T-helper 17 cell (primary cell): ENCODE data around the gene GOLGA3. TPM values are rescaled to one million over a fixed set of nuclear protein-coding genes. Genes with fewer than 3 reads are reported as not detected.

Source experiments
- ATAC-seq: fragments of 150-1000 bp; cut with Tn5 transposase; 2 replicates; pipeline ENCODE4 v1.10.0; 2021; ENCODE audit warnings: mild to moderate bottlenecking, moderate library complexity
- DNase-seq, 3 donors: peaks; one replicate each; pipeline versions ENCODE4 v3.0.0 to v3.0.0-alpha.2; 2020 to 2021
- H3K9me3 ChIP-seq: one replicate; pipeline ENCODE4 v1.7.0; 2013; ENCODE audit warnings: low read length, mild to moderate bottlenecking; ENCODE audit not compliant: control insufficient read depth, poor library complexity, severe bottlenecking
- H3K27ac Mint-ChIP-seq: one replicate; pipeline ENCODE4 v1.8.0; 2022; ENCODE audit warnings: mild to moderate bottlenecking, moderate library complexity, mixed read lengths
- H3K27me3 Mint-ChIP-seq: one replicate; pipeline ENCODE4 v1.8.0; 2022; ENCODE audit warnings: mixed read lengths
- H3K36me3 Mint-ChIP-seq: one replicate; pipeline ENCODE4 v1.8.0; 2022; ENCODE audit warnings: low read depth, mixed read lengths
- H3K4me1 Mint-ChIP-seq: one replicate; pipeline ENCODE4 v1.8.0; 2022; ENCODE audit warnings: mild to moderate bottlenecking, mixed read lengths
- H3K4me3 Mint-ChIP-seq: one replicate; pipeline ENCODE4 v1.8.0; 2022; ENCODE audit warnings: mild to moderate bottlenecking, moderate library complexity, mixed read lengths
- total RNA-seq, 4 donors: library from RNA in 2 of 4; stranded (reverse) in 2 of 4; gene quantifications; one replicate each; pipeline ENCODE4 v1.2.3 and lab custom pipeline; 2022 to 2026

The GOLGA3 gene
- total RNA-seq, 2 donors from 2014 or later, result 44.0 to 45.4 TPM

DNA sequence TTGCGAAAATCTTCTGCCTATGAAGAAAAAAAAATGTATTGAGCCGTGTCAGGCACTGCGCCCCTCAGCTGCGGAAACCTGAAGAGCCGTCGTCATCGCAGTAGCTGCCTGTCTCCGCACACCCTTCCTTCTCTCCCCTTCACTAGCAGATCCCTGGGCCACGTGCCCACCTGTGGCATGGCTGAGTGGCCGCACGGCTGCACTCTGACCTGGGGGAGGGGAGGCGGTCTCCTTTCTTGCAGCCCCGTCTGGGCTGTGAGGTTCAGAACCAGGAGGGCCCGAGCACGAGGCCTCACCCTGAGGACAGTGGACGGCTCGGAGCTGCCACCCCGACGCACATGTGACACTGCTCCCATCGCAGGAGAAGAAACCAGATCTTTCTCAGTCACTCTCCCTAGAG is 93.2 kb downstream of the GOLGA3 start:
- Mint-ChIP-seq H3K36me3 (peaks cover 7% of the 10 kb centered on the region), H3K27ac (no peak overlapping the region), H3K4me3 (no peak overlapping the region), H3K4me1 (peaks cover 6% of the 10 kb centered on the region), H3K27me3 (no peaks in the 10 kb centered on the region)
- DNase-seq (no peak), ATAC-seq (no peak)
- no peaks in the 10 kb centered on the region for H3K9me3 ChIP-seq

DNA sequence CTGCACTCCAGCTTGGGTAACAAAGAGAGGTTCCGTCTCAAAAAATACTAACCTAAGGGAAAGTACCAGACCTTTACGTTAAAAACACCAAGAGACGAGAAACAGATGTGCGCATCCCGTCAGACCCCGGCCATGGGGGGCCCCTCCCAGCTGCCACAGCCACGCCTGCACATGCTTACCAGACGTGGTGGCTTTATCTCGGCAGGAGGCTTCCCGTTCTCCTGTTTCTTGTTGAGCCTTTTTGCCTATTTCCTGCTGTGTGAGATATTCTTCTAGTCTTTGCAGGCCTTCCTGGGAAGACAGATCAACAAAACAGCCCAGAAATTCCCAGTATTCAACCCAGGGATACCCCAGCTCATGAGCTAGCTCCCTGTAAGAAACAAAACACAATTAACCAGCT is 94.5 kb downstream of the GOLGA3 start:
- Mint-ChIP-seq H3K4me1 (peaks cover 8% of the 10 kb centered on the region), H3K4me3 (no peak overlapping the region), H3K27ac (no peak overlapping the region), H3K27me3 (no peaks in the 10 kb centered on the region), H3K36me3 (peaks cover 13% of the 10 kb centered on the region)
- DNase-seq (no peak), ATAC-seq (no peak)
- H3K9me3 ChIP-seq, result no peaks in the 10 kb centered on the region

DNA sequence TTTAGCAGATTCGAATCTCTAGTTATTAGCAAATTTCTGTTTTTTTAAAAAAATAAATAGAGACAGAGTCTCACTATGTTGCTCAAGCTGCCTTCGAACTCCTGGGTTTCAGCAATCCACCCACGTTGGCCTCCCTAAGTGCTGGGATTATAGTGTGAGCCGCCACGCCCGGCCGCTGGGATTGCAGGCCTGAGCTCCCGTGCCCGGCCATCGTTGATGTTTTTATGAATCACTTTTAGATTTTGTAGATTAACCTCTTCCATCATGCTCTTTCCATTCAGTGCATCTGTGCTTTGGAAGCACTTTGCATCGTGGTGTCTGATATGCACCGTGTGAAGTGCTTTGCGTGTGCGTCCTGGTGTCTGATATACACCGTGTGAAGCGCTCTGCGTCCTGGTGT is 97.1 kb downstream of the GOLGA3 start:
- Mint-ChIP-seq H3K4me1 (peaks cover 10% of the 10 kb centered on the region), H3K27me3 (no peaks in the 10 kb centered on the region), H3K36me3 (peaks cover 9% of the 10 kb centered on the region), H3K4me3 (no peak overlapping the region), H3K27ac (no peak overlapping the region)
- DNase-seq (no peak), ATAC-seq (no peak)
- no peaks in the 10 kb centered on the region for H3K9me3 ChIP-seq

DNA sequence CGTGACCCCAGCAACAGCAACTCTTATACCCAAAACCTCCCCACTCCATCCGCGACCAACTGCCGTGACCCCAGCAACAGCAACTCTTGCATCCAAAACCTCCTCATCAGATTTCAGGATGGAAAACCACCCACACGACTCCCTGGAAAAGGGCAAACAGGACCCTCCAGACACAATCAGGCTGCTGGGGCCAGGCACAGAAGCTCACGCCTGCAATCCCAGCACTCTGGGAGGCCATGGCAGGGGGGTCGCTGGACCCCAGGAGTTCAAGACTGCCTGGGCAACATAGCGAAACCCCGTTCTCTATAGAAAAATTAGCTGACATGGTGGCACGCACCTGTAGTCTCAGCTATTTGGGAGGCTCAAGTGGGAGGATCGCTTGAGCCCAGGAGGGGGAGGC is 98.3 kb downstream of the GOLGA3 start:
- ATAC-seq (no peak), DNase-seq (no peak)
- no peaks in the 10 kb centered on the region for H3K9me3 ChIP-seq
- H3K27ac Mint-ChIP-seq, result peak overlapping the region; percentile 56
- H3K4me1 Mint-ChIP-seq, result peaks cover 10% of the 10 kb centered on the region
- peak overlapping the region; percentile 49 for H3K4me3 Mint-ChIP-seq
- H3K27me3 Mint-ChIP-seq, result no peaks in the 10 kb centered on the region
- peaks cover 9% of the 10 kb centered on the region for H3K36me3 Mint-ChIP-seq

DNA sequence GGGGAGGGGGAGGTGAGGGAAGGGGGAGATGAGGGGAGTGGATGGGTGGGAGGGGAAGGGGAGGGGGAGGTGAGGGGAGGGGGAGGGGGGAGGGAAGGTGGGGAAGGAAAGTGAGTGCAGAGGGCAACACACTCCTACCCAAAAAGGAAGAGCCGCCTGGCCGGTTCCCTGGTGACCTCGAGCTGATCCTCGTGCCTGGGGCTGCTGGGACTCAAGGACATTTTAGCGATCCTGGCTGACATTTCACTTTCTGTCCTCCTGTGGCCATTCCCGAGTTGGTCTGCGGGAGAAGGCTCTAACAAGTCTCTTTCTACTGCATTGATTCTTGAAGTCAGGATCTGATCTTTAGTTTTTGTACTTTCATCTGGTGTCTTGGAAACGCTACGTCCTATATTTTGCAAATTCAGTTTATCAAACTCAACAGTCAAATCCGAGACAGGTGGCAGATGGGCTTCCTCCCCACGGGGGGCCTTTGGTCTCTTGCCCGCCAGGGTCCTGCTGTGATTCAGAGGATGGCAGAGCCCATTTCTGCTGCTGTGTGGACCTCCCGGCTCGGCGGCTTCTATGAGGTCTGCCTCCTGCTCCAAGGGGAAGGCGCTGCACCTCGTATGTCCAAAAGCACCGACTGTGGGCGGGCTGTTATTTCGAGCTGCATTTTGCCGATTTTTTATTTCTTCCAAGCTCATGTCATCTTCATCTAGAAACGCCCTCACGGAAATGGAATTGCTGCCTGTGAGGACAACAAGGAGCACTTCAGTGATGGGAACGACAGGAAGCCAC is 98.9 kb downstream of the GOLGA3 start:
- DNase-seq, result no peak
- Mint-ChIP-seq H3K27ac (peak overlapping the region; percentile 56), H3K27me3 (no peaks in the 10 kb centered on the region), H3K4me3 (no peak overlapping the region), H3K36me3 (peaks cover 9% of the 10 kb centered on the region), H3K4me1 (peaks cover 10% of the 10 kb centered on the region)
- H3K9me3 ChIP-seq, result no peaks in the 10 kb centered on the region
- no peak for ATAC-seq

DNA sequence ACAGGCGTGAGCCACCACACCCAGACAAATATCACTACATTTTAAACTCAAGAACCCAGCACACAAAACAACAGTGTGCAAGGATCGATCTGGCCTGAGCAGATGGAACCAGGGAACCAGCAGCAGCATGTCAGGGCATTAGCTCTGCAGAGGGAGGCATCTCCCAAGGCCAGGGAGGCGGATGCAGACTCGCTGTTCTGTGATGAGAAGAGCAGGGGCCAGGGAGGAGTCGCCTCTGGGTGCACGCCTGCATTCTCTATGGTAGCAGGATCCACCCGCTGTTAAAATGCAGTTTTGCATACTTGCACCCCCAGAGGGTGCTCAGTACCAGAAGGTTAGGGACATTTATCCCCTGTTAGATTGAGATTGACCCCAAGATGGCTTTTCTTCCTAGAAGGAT is 100.2 kb downstream of the GOLGA3 start:
- no peaks in the 10 kb centered on the region for H3K27me3 Mint-ChIP-seq
- DNase-seq (no peak), ATAC-seq (no peak)
- peak overlapping the region; percentile 75 for H3K27ac Mint-ChIP-seq
- peaks cover 10% of the 10 kb centered on the region for H3K4me1 Mint-ChIP-seq
- H3K9me3 ChIP-seq, result no peaks in the 10 kb centered on the region
- no peak overlapping the region for H3K4me3 Mint-ChIP-seq
- peaks cover 9% of the 10 kb centered on the region for H3K36me3 Mint-ChIP-seq

DNA sequence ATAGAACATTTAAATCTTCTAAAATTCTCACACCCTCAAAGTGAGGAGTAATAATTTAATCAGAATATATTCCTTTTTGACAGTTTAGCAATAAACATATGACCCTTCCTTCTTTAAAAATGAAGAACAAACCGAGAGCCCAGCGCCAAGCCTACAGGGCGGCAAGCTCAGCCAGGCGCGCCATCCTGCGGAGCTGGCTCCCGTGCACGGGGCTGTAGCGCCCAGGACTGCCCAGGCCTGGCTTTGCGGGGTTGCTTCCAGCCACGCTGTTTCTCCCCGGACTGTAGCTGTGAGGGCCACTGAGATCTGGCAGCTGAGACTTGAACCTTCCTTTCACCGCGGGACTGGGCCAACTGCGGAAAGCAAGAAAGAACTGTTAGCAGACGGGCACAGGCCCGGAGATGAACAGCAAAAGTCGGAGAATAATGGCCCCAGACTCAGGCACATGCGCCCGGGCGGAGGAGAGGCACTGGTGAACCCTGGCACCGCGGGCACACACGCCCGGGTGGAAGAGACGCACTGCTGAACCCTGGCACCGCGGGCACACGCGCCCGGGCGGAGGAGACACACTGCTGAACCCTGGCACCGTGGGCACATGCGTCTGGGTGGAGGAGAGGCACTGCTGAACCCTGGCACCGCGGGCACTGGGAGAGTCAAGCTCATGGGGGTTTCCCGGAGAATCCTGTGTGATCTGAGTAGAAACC is 101.4 kb downstream of the GOLGA3 start:
- DNase-seq, result no peak
- peaks cover 9% of the 10 kb centered on the region for H3K36me3 Mint-ChIP-seq
- ATAC-seq, result no peak
- H3K4me3 Mint-ChIP-seq, result no peak overlapping the region
- H3K27ac Mint-ChIP-seq, result no peak overlapping the region
- no peaks in the 10 kb centered on the region for H3K9me3 ChIP-seq
- H3K27me3 Mint-ChIP-seq, result no peaks in the 10 kb centered on the region
- peaks cover 6% of the 10 kb centered on the region for H3K4me1 Mint-ChIP-seq

DNA sequence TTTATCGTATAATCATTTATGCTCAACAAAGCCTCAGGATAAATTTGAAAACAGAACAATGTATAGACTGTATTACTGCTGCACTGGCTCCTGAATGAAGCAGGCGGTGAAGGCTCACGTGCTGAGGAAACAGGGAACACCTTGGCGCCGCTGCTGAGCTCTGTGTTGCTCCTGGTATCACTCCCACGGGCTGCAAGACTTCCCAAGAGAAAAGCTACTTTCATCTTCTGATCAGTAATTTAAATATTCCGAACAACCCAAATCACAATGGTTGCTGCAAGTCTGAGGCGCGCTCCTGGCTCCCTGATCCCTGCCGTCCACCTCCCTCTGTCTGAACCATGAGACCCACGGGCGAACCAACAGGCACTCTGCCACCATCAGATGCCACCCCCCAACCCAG is 102.3 kb downstream of the GOLGA3 start:
- DNase-seq (no peak), ATAC-seq (no peak)
- no peaks in the 10 kb centered on the region for H3K9me3 ChIP-seq
- no peak overlapping the region for H3K27ac Mint-ChIP-seq
- no peaks in the 10 kb centered on the region for H3K27me3 Mint-ChIP-seq
- peaks cover 6% of the 10 kb centered on the region for H3K4me1 Mint-ChIP-seq
- H3K4me3 Mint-ChIP-seq, result no peak overlapping the region
- H3K36me3 Mint-ChIP-seq, result peaks cover 6% of the 10 kb centered on the region

DNA sequence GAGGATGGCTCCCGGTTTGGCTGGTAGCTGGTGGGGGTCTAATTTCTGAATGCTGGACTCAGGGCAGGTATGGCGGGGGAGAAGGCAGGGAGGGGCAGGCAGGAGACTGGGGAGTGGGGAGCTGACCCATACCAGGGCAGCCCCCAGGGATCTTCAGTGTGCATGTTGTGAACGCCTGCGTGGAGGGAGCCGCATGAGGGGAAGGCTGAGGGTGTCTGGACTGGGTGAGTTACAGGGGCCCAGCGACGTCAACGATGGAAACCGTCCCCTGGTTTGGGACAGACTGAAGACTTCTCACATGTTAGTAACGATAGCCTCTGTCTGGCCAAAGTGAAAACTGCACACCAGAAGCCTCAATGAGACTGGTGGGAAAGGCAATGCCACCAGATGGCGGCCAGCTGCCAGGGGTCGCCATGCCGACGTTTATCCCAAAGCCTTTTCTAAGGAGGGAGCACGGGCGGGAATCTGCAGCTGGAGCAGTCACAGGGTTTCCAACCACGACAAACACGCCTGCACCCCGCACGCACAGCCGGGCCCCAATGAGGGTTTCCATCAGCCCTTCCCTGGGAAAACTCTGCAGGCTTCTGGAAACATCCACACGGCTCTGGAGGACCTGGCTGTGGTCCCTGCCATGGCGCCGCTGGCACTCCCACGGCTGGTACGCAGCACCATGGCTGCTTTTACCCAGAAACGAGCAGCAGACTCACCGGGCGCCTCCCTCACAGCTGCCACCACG is 104.0 kb downstream of the GOLGA3 start:
- Mint-ChIP-seq H3K27me3 (no peaks in the 10 kb centered on the region), H3K36me3 (peaks cover 3% of the 10 kb centered on the region), H3K4me1 (peaks cover 5% of the 10 kb centered on the region), H3K27ac (no peak overlapping the region), H3K4me3 (no peak overlapping the region)
- DNase-seq (no peak), ATAC-seq (no peak)
- no peaks in the 10 kb centered on the region for H3K9me3 ChIP-seq

DNA sequence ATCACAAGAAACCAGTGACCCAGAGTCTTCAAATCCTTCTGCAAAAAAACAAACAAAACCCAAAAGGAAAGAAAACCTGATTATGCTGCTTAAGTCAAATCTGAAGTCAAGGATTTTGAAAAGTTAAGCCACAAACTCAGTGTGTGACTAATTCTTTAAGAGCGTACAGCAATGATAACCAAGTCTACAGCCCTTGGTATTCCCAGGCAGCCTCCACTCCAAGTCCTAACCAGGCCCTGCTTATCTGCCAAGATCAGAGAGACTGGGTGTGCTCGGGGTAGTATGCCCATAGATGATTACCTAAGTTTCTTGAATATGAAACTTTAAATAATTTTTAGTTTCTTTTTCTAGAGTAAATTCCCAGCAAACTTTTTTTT is 104.9 kb downstream of the GOLGA3 start:
- no peak overlapping the region for H3K4me3 Mint-ChIP-seq
- H3K4me1 Mint-ChIP-seq, result peaks cover under 1% of the 10 kb centered on the region
- H3K36me3 Mint-ChIP-seq, result peaks cover 5% of the 10 kb centered on the region
- no peaks in the 10 kb centered on the region for H3K9me3 ChIP-seq
- H3K27me3 Mint-ChIP-seq, result no peaks in the 10 kb centered on the region
- DNase-seq, result no peak
- no peak for ATAC-seq
- H3K27ac Mint-ChIP-seq, result no peak overlapping the region

DNA sequence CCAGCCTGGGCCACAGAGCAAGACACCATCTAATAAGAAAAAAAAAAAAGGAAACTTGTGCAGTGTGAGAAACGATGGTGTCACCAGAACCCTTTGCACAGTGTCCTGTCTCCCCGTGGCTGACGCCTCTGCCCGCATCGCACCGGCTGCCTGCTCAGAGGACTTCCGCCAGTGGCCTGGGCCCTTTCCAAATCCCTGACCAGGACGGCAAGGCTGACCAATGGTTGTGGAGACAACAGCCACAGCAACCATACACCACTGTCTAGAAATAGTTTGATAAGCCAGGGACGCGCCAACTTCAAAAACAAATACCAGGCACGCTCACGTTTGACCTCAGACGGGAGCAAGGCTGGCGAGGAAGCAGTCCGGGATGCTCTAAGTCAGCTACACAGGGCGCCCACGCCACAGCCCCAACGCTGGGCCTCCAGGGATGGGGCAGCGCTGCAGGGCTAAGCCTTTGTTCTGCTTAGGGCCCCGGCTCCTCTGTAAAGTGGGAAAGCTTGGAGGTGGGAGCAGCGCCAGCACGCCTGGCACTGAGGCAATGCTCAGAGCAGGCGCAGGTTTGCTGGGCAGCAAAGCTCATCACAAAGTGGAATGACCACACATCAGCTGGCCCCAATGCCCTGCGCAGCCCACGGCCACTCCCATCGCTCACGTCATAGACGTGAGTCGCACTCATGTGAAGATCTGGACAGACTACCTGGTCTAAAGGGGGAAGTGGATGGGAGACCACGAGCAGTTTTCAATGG is 105.5 kb downstream of the GOLGA3 start:
- no peaks in the 10 kb centered on the region for H3K9me3 ChIP-seq
- DNase-seq (no peak), ATAC-seq (no peak)
- Mint-ChIP-seq H3K36me3 (peaks cover 7% of the 10 kb centered on the region), H3K27me3 (no peaks in the 10 kb centered on the region), H3K27ac (no peak overlapping the region), H3K4me1 (no peaks in the 10 kb centered on the region), H3K4me3 (no peak overlapping the region)

DNA sequence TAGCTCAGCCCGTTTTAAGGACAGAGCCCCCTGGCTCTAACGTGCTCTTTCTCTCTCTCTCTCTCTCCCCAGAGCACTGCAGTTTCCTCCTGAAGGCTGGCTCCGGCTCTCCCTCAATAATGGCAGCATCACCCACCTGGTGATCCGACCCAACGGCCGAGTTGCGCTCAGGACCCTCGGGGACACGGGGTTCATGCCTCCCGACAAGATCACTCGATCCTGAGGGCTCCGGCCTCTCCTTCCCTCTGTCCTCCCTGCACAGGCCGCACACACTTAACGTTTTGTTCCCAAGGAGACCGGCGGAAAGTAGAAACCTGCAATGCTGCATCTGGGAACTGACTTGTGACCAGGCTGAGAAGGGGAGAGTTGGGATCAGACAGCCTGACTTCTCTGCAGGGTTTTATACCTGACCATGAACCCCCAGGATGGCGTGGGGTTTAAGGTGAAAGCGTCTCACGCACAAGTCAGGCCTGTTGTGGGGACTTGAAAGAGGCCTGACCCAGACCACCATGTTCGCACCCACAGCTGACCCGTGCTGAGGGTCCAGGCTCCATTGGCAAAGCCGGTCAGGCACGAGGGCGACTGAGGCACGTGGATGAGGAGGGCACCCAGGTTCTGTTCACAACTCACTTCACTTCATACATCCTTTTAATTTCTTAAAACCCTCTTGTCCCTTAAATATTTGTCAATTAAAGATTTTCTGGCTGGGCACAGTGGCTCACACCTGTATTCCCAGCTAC is 107.9 kb downstream of the GOLGA3 start:
- Mint-ChIP-seq H3K4me3 (no peak overlapping the region), H3K27me3 (no peaks in the 10 kb centered on the region), H3K27ac (no peak overlapping the region), H3K36me3 (peaks cover 9% of the 10 kb centered on the region), H3K4me1 (no peaks in the 10 kb centered on the region)
- DNase-seq (no peak), ATAC-seq (no peak)
- H3K9me3 ChIP-seq, result no peaks in the 10 kb centered on the region
